K562 (cell line): ENCODE measurements around the gene KLHL29. TPM values are rescaled to one million over a fixed set of nuclear protein-coding genes. Genes with fewer than 3 reads are reported as not detected.

Experiments
- ATAC-seq: fragments of 200-7000 bp; cut with Tn5 transposase; 3 replicates; pipeline ENCODE4 v1.9.1; 2020; ENCODE audit warnings: moderate library complexity
- BruUV-seq: library from RNA; stranded (reverse); fragments of 400-500 nt; replicated peaks from 2 replicates; lab custom pipeline; 2021; lab: Mats Ljungman, UMichigan
- CTCF ChIA-PET: fragments of 300-600 bp; formaldehyde crosslinking; extraction: SDS; loops from one replicate; lab custom pipeline; 2021; ENCODE audit warnings: low intra/inter-chr PET ratio; lab: Yijun Ruan, JAX
- POLR2A ChIA-PET: fragments of 300-600, 350-650 bp; sonication (Branson Sonifier 250); formaldehyde crosslinking; extraction: SDS; loops from one replicate; lab custom pipeline; 2021; ENCODE audit warnings: antibody characterized with exemption, inconsistent platforms; lab: Yijun Ruan, JAX
- DNase-seq, 4 experiments: peaks; one replicate each; pipeline versions ENCODE4 v3.0.0 to v3.0.0-alpha.2; 2011 to 2018; ENCODE audit warnings: low spot score in 3 of 4, mixed read lengths in 3 of 4; ENCODE audit errors: extremely low read depth in 1 of 4
- FAIRE-seq: peaks from 2 replicates; lab custom pipeline; 2011; peaks lifted over from hg19 to GRCh38; lab: Jason Lieb, UNC
- H2AFZ ChIP-seq: 2 replicates; pipeline ENCODE4 v1.6.0; 2011; ENCODE audit warnings: low read depth, low read length, control low read depth, inconsistent platforms
- H3K27ac ChIP-seq: fragments of 200-600 bp; 3 replicates; pipeline ENCODE4 v1.8.0; 2011; ENCODE audit warnings: low read depth, mild to moderate bottlenecking, control low read depth, inconsistent platforms, low read length, moderate library complexity, mixed read lengths; ENCODE audit errors: extremely low read depth
- H3K27me3 ChIP-seq, 2 experiments: fragments of 300-600 bp in 1 of 2; 2 replicates in 1 of 2; 3 replicates in 1 of 2; pipeline versions ENCODE4 v1.6.0 to v1.8.0; 2011; ENCODE audit warnings: inconsistent platforms in 2 of 2, low read length in 2 of 2, mild to moderate bottlenecking in 1 of 2, mixed read lengths in 1 of 2, moderate library complexity in 1 of 2; ENCODE audit not compliant: control insufficient read depth in 2 of 2, insufficient read depth in 2 of 2
- H3K36me3 ChIP-seq: fragments of 300-600 bp; 3 replicates; pipeline ENCODE4 v1.8.0; 2011; ENCODE audit warnings: mild to moderate bottlenecking, low read length, inconsistent platforms; ENCODE audit not compliant: control insufficient read depth, insufficient read depth
- H3K4me1 ChIP-seq, 2 experiments: fragments of 200-600 bp in 1 of 2; replicated peaks in 1 of 2; 2 replicates in 1 of 2; 3 replicates in 1 of 2; pipeline versions ENCODE4 v1.5.1 to v1.8.0; 2011; ENCODE audit warnings: inconsistent platforms in 2 of 2, low read length in 2 of 2, mild to moderate bottlenecking in 1 of 2, mixed read lengths in 1 of 2, moderate library complexity in 1 of 2; ENCODE audit not compliant: control insufficient read depth in 2 of 2, insufficient read depth in 2 of 2
- H3K4me2 ChIP-seq: 2 replicates; pipeline ENCODE4 v1.6.1; 2011; ENCODE audit warnings: low read length, control low read depth, inconsistent platforms, mixed read lengths; ENCODE audit not compliant: insufficient read depth
- H3K4me3 ChIP-seq: fragments of 200-600 bp; sonication (generic), shearing (Covaris generic); 2 replicates; pipeline ENCODE4 v1.5.1; 2016; ENCODE audit warnings: control low read depth, inconsistent platforms
- H3K79me2 ChIP-seq: fragments of 200-600 bp; 3 replicates; pipeline ENCODE4 v1.8.0; 2011; ENCODE audit warnings: low read length, inconsistent platforms; ENCODE audit not compliant: control insufficient read depth, insufficient read depth
- H3K9ac ChIP-seq, 2 experiments: 2 replicates each; pipeline versions ENCODE4 v1.6.0 to v1.6.1; 2011; ENCODE audit warnings: low read depth in 2 of 2, low read length in 2 of 2, control low read depth in 1 of 2, inconsistent platforms in 1 of 2, mild to moderate bottlenecking in 1 of 2, mixed read lengths in 1 of 2; ENCODE audit not compliant: insufficient read depth in 1 of 2
- H3K9me1 ChIP-seq: one replicate; pipeline ENCODE4 v1.6.0; 2011; ENCODE audit warnings: inconsistent platforms, mild to moderate bottlenecking, low read length, moderate library complexity; ENCODE audit not compliant: control insufficient read depth, insufficient read depth
- H3K9me3 ChIP-seq: replicated peaks from 2 replicates; pipeline ENCODE4 v1.5.1; 2011; ENCODE audit warnings: low read depth, low read length, inconsistent platforms; ENCODE audit not compliant: control insufficient read depth, insufficient read depth
- H4K20me1 ChIP-seq: replicated peaks from 2 replicates; pipeline ENCODE4 v1.6.1; 2011; ENCODE audit warnings: low read length, inconsistent platforms, mixed read lengths; ENCODE audit not compliant: control insufficient read depth, insufficient read depth
- BCOR ChIP-seq: fragments of 450-650 bp; IDR thresholded peaks from 2 replicates; pipeline ENCODE4 v1.6.1; 2016
- E2F6 ChIP-seq, 2 experiments: IDR thresholded peaks; 2 replicates each; pipeline ENCODE4 v1.6.1; 2011; ENCODE audit warnings: borderline replicate concordance in 1 of 2, control low read depth in 1 of 2, low read depth in 1 of 2, low read length in 1 of 2, mild to moderate bottlenecking in 1 of 2, mixed read lengths in 1 of 2, moderate library complexity in 1 of 2; ENCODE audit not compliant: insufficient read depth in 1 of 2, insufficient read length in 1 of 2, poor library complexity in 1 of 2, severe bottlenecking in 1 of 2; ENCODE audit errors: extremely low read depth in 1 of 2
- FOXA1 ChIP-seq: fragments of 450-650 bp; IDR thresholded peaks from 2 replicates; pipeline ENCODE4 v1.6.1; 2016; ENCODE audit warnings: mild to moderate bottlenecking, borderline replicate concordance
- FOXJ2 ChIP-seq: fragments of 200-800 bp; sonication (Bioruptor generic); IDR thresholded peaks from 2 replicates; pipeline ENCODE4 v1.6.1; 2016; ENCODE audit warnings: missing genetic modification characterization, missing compliant biosample characterization
- HDGF ChIP-seq: fragments of 450-650 bp; IDR thresholded peaks from 2 replicates; pipeline ENCODE4 v1.6.1; 2016
- HES1 ChIP-seq: fragments of 450-650 bp; IDR thresholded peaks from 2 replicates; pipeline ENCODE4 v1.6.1; 2016; ENCODE audit warnings: low read depth, mild to moderate bottlenecking, moderate library complexity
- HNRNPK ChIP-seq: fragments of 200-400 bp; formaldehyde crosslinking; IDR thresholded peaks from one replicate; pipeline ENCODE4 v1.6.1; 2018; ENCODE audit warnings: mild to moderate bottlenecking, low read depth, low read length; ENCODE audit not compliant: poor library complexity, severe bottlenecking
- PTTG1 ChIP-seq: fragments of 450-650 bp; IDR thresholded peaks from 2 replicates; pipeline ENCODE4 v1.6.1; 2016; ENCODE audit warnings: low read depth, mild to moderate bottlenecking, missing genetic modification characterization, missing compliant biosample characterization
- ZFP1 ChIP-seq: fragments of 450-650 bp; formaldehyde crosslinking; IDR thresholded peaks from 2 replicates; pipeline ENCODE4 v1.4.0; 2020; ENCODE audit warnings: mild to moderate bottlenecking, mixed read lengths
- ZKSCAN8 ChIP-seq: fragments of 200-800 bp; sonication (Bioruptor generic); IDR thresholded peaks from 2 replicates; pipeline ENCODE4 v1.6.1; 2016; ENCODE audit warnings: missing genetic modification characterization, missing compliant biosample characterization
- ZNF282 ChIP-seq: sonication (generic); formaldehyde crosslinking; IDR thresholded peaks from 2 replicates; pipeline ENCODE4 v1.8.1; 2023; ENCODE audit warnings: missing genetic modification reagents
- ZNF354B ChIP-seq: fragments of 250-450 bp; sonication (Bioruptor Pico); IDR thresholded peaks from 2 replicates; pipeline ENCODE4 v1.4.0; 2020
- WGBS: fragments of 100-300 bp; shearing (Covaris generic); methylation state at CpG from one replicate; pipeline ENCODE4 v1.1.6; 2016; ENCODE audit warnings: low coverage, mixed read lengths; ENCODE audit not compliant: insufficient coverage; ENCODE audit errors: missing lambda C conversion rate; 5-methylcytosine and 5-hydroxymethylcytosine counted together
- in situ Hi-C: fragments of 300-500 bp; cut with MboI; formaldehyde crosslinking; loops from 4 replicates; pipeline ENCODE4 v1.15.0; 2018; ENCODE audit warnings: inconsistent platforms, mixed read lengths
- intact Hi-C: fragments of 100-400 bp; cut with micrococcal nuclease; formaldehyde crosslinking; loops from 2 replicates; pipeline ENCODE4 v1.14.2; 2022
- polyA plus RNA-seq, 8 experiments: library from polyadenylated mRNA; depleted of rRNA in 4 of 8; stranded (reverse) in 5 of 8; unstranded in 3 of 8; fragments of >200 nt; fragmentation: Nextera tagmentation in 2 of 8; fragmentation: Illumina TruSeq in 1 of 8; extraction: Ambion mirVana in 2 of 8; extraction: Trizol in 1 of 8; gene quantifications; 2 replicates each; pipeline versions ENCODE4 v1.2.1 to v1.2.3, GENCODE V29; 2011 to 2014; ENCODE audit warnings: inconsistent platforms in 1 of 8, missing spikeins in 1 of 8
- total RNA-seq, 7 experiments: library from RNA; depleted of rRNA in 6 of 7; stranded (reverse); fragments of >200 nt in 6 of 7; fragmentation: Illumina TruSeq in 2 of 7; extraction: Trizol in 2 of 7; gene quantifications; 2 replicates each; pipeline versions ENCODE4 v1.2.1 to v1.2.3, GENCODE V29; 2011 to 2021; ENCODE audit warnings: low replicate concordance in 1 of 7
- TF ChIP-seq, protein P1 (sequence below): fragments of 250-450 bp; sonication (Bioruptor Pico); IDR thresholded peaks from 2 replicates; pipeline ENCODE4 v1.9.0; 2021; ENCODE audit warnings: mild to moderate bottlenecking, inconsistent platforms
- TF ChIP-seq, protein P2 (sequence below): fragments of 450-650 bp; IDR thresholded peaks from 2 replicates; pipeline ENCODE4 v1.6.1; 2018; ENCODE audit warnings: mild to moderate bottlenecking, low read depth; ENCODE audit not compliant: partially characterized antibody
- TF ChIP-seq, protein P3 (sequence below): fragments of 450-650 bp; conservative IDR thresholded peaks from 2 replicates; pipeline ENCODE4 v1.6.1; 2016; ENCODE audit warnings: missing genetic modification characterization, low read depth, mild to moderate bottlenecking, control low read depth, missing compliant biosample characterization

KLHL29 gene
- total and polyA plus RNA-seq, 9 of the 15 experiments (the other 6 are each of a cell fraction or from before 2014, with no cell fraction given), result 0.03 to 0.31 (median 0.08) TPM; not detected in 1

DNA sequence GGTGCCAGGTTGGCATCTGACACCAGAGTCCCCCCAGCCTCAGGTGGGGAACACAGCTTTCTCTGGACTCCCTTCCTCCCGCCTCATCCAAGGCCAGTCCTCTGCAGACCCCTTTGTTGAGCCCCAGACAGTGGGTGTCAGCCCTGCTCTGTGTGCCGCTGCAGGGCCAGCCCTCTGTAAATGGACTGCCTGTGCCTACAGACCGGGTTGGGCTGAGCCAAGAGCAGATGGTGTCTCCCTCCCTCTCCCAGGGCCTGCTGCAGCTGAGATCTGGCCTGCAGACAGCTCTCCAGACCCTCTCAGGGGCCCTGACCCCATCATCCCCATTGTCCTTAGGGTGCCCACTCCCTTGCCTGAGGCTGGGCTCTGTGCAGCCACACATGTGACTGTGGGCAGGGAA lies 160.8 kb downstream of the KLHL29 start:
- Histone ChIP-seq H3K27me3 (peaks cover 38 to 92% of the 10 kb centered on the region in 2 experiments; a peak in 3 of 5 replicates), H3K27ac (no peak overlapping the region), H4K20me1 (peaks cover 5% of the 10 kb centered on the region; the same call in 1 of the 2 replicates), H3K9me1 (no peaks in the 10 kb centered on the region), H3K79me2 (no peaks in the 10 kb centered on the region), H3K4me2 (no peak overlapping the region), H3K9ac (peak overlapping the region in 1 of 2 experiments; percentile 35; a peak in 1 of 4 replicates), H2AFZ (no peak overlapping the region), H3K9me3 (no peaks in the 10 kb centered on the region), H3K4me3 (no peak overlapping the region), H3K36me3 (no peaks in the 10 kb centered on the region), H3K4me1 (peaks cover 0 to 5% of the 10 kb centered on the region in 2 experiments; a peak in 2 of 5 replicates)
- no TSS peak for BruUV-seq
- DNase-seq (no peak), FAIRE-seq (no peak), ATAC-seq (no peak)
- intact Hi-C loops (no loop called here), in situ Hi-C loops (no loop called here)
- ChIA-PET CTCF (no interaction called here), POLR2A (interaction anchor here (0.8 kb wide), 1 partner anchor 79 kb away, joined by 3 read pairs; no protein-coding TSS in a partner anchor)
- WGBS, result 5% methylated on average over 3 of the region's 3 CpGs
- TF ChIP-seq HNRNPK (no peak), E2F6 (IDR thresholded peaks at IDR 0.05; ENCODE audit: borderline replicate concordance in 1 of 2, extremely low read depth in 1 of 2, insufficient read depth in 1 of 2, insufficient read length in 1 of 2, low read depth in 1 of 2, low read length in 1 of 2, poor library complexity in 1 of 2, severe bottlenecking in 1 of 2) (no peak), ZKSCAN8 (no peak), HES1 (no peak), FOXA1 (no peak), ZNF354B (no peak), ZFP1 (CRISPR knock-in tag) (no peak), FOXJ2 (tag) (no peak), HDGF (no peak), BCOR (no peak), PTTG1 (tag) (no peak), ZNF282 (CRISPR knock-in tag) (no peak)
- TF ChIP-seq, protein P1, sequence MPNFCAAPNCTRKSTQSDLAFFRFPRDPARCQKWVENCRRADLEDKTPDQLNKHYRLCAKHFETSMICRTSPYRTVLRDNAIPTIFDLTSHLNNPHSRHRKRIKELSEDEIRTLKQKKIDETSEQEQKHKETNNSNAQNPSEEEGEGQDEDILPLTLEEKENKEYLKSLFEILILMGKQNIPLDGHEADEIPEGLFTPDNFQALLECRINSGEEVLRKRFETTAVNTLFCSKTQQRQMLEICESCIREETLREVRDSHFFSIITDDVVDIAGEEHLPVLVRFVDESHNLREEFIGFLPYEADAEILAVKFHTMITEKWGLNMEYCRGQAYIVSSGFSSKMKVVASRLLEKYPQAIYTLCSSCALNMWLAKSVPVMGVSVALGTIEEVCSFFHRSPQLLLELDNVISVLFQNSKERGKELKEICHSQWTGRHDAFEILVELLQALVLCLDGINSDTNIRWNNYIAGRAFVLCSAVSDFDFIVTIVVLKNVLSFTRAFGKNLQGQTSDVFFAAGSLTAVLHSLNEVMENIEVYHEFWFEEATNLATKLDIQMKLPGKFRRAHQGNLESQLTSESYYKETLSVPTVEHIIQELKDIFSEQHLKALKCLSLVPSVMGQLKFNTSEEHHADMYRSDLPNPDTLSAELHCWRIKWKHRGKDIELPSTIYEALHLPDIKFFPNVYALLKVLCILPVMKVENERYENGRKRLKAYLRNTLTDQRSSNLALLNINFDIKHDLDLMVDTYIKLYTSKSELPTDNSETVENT, result no peak
- TF ChIP-seq, protein P2, sequence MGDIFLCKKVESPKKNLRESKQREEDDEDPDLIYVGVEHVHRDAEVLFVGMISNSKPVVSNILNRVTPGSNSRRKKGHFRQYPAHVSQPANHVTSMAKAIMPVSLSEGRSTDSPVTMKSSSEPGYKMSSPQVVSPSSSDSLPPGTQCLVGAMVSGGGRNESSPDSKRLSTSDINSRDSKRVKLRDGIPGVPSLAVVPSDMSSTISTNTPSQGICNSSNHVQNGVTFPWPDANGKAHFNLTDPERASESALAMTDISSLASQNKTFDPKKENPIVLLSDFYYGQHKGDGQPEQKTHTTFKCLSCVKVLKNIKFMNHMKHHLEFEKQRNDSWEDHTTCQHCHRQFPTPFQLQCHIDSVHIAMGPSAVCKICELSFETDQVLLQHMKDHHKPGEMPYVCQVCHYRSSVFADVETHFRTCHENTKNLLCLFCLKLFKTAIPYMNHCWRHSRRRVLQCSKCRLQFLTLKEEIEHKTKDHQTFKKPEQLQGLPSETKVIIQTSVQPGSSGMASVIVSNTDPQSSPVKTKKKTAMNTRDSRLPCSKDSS, result no peak
- TF ChIP-seq, protein P3, sequence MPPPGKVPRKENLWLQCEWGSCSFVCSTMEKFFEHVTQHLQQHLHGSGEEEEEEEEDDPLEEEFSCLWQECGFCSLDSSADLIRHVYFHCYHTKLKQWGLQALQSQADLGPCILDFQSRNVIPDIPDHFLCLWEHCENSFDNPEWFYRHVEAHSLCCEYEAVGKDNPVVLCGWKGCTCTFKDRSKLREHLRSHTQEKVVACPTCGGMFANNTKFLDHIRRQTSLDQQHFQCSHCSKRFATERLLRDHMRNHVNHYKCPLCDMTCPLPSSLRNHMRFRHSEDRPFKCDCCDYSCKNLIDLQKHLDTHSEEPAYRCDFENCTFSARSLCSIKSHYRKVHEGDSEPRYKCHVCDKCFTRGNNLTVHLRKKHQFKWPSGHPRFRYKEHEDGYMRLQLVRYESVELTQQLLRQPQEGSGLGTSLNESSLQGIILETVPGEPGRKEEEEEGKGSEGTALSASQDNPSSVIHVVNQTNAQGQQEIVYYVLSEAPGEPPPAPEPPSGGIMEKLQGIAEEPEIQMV (tag), result no peak
